NCI-H1092 (cell line): ENCODE results near the gene SLC5A3.

Experiments
- DNase-seq: peaks from one replicate; lab custom pipeline; 2025; lab: John Stamatoyannopoulos, UW

Gene SLC5A3

DNA sequence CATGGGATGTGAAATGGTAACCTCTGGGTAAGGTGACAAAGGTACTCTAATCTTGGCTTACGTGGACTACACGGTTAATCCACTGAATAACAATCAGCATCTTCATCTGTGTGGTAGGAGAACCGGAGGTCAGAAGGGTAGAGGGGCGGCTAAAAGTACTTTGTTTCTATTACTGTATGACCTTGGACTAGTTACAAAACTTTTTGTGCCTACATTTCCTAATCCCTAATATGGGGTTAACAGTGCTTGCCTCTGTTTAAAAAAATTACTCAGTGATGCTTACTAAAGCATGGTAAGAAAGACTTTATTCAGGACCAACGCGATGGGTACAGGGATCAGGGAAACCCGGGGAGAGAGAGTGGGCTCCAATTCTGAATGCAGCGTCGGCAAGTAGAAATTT, 1.7 kb upstream of the SLC5A3 start:
- no peak for DNase-seq

DNA sequence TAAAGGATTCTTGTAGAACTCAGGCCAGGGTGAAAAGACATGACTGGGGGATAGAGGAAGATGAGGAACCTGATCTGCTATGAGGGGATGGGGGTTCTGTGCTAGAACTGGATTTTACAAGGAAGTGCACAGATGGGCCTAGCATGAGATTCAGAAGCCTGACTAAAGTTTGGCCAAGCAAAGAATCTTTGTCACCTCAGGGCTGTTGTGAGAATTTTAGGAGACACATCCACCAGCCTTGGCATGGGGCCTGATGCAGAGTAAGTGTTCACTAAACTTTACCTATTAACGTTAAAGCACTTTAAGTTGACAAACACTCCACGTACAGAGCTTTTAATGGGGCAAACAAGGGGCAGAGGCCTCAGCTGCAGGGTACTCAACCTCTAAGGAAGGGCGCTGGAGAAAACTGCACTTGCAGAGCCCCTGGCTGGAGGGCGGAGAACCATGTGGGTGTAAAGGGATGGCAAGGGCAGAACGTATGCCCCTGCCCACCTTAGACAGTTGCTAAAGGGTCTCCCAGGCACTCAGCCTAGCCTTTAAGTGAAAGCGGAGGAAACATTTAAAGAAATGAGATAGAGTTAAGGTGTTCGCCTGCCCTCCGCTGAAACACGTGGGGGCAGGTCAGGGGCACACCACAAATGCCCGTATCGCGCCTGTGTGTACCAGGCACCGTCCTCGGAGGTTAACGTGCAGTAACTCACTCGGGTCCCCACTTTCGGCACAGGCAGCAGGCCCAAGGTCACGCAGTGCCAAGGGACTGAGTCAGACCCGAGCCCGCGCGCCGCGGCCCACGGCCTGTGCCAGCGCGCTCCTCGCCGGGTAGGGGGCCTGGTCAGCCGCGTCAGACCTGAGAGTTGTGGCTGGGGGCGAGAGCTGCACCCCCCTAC, 990 bp upstream of the SLC5A3 start:
- no peak for DNase-seq

DNA sequence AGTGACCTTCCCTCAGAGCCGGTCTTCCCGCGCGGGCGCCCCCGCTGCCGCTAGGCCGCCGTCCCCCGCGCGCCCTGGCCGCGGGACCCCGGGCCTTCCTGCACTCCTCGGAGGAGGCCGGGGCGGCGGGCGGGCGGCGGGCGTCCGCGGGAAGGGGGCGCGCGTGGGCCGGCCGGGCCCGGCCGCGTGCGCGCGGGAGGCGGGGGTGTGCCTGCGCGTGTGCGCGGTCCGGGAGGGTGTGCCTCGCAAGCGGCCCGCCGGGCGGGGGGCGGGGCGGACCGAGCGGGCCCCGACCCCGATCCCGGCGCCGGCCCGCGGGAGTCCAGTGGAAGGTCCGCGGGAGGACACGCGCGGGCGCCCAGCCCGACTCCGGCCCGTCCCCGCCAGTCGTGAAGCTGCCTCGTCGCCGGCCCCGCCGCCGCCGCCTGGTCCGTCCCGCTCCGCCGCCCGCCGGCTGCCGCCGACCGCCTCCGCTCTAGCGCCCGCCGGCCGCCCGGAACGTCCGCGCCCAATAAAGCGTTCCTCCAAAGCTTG, 438 bp downstream of the SLC5A3 start:
- DNase-seq, result no peak

DNA sequence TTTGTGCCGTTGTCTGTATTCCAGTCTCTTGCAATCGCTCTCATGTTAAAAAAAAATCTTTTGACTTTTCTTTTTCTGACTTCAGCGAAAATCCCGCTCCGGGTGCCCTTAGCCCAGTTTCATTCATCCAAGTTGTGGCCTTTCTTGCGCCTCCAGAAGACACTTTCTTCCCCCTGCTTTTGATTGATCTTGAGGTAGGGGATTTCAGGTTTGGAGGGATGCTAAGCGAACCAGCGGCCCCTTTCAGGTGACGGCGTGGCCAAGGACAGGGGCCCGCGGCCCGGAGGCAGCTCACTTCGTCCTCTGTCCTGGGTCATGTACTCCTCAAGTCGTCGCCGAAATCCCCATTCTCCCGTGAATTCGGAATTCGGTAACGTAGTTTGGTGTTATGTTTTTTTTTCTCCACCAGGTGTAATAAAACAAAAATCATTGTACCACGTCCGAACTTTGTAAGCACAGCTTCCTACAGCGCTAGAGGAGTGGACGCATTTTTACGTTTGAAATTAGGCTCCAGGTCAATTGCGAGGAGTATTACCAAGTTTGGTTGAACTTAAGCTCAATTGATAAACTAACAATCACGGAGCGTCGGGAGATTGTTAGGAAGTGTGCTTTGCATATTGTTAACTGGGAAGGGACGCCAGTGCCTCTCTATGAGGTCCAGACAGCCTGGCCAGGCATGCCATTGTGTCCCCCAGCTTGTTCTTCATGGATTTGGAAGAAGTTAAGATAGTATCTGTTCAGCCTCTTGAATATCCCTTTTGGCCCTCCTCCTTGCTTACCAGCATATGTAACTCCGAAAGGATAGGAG, 1.1 kb downstream of the SLC5A3 start:
- DNase-seq, result no peak

DNA sequence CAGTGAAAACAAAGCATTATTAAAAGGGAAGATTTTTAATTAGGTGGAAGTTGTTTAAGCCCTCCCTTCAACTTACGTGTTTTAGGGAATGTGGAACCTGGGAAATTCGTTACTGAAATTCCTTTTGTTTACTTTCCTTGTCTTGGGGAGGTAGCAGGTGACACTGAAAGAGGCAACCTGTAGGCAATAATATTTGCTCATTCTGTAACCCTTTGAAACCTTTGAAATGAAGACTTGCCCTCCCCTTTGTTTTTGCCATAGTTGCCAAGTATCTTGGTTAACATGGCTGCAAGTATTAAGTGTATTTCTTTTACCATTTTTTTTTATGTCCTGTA, 1.7 kb downstream of the SLC5A3 start:
- DNase-seq, result no peak

DNA sequence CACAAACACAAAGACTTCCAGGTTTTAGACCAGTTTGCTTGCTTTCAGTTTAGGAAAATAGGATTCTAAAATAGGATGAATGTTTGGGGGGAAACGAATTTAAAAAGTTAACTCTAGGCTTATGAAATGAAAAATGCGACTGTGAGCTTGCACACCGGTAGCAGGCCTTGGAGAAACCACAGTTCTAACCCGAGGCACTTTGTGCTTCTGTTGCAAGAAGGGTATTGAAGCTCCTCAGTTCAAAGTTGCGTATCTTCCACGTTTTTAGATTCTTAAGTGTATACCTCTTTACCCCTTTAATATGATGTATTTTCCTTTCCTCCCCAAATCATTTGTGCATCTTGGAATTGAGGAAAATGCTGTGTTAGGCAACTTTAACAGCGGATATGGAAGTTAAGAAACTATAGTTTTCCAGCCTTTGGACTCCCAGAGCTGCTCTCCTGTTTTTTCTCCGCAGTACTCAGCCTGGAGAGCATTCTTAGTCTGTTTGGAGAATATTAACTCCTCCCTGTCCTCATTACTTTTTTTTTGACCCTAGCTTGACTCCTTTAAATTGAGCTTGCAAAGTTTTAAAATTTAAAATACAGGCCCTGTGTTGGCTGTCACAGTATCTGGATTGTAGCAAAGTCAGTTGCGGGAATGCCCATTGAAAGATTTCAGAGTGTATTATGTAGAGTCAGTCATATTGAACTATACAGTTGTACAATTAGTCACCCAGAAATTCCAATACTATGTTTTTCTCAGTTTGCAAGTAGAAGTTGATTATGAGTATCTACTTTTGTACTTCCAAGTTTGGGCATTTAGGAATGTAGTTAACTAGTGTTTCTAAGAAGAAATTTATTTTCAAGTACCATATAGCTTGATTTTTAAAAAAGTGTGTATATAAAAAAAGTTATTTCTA, 2.6 kb downstream of the SLC5A3 start:
- no peak for DNase-seq

DNA sequence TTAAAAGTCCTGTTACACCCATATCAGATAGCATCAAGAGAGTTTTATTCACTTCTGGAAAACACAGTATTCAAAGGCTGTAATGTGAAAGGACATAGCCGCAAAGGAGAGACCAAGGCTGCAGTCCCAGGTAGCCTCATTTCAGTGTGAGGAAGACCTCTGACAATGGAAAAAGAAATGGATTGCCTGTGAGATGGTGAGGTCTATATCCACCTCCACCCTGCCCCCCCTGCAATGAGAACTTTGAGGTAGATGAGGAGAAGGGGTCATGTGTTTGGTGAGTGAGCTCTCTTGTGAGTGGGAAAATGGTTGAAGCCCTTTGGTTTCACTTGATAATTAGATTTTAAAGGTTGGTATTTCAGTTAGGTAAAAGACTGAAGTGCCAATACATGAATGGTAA, 3.5 kb downstream of the SLC5A3 start:
- no peak for DNase-seq

DNA sequence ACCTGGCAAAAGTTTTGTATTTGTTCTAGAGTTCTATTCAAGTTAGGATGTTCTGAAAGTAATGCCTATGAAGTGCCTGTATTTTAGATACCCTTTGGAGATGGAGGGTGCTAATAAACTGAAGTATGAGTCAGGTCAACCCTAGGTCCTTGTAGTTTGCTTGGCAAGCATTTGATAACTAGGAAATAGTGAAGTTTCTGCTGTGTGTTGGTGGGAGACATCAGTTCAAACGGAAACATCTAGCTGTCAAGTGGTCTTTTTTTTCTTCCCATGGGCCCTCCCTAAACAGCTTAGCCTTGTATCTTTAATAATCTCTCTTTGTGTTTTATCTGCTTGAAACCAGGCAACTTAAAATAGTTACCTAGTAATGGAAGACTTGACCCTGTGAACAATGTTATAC, 4.5 kb downstream of the SLC5A3 start:
- no peak for DNase-seq

DNA sequence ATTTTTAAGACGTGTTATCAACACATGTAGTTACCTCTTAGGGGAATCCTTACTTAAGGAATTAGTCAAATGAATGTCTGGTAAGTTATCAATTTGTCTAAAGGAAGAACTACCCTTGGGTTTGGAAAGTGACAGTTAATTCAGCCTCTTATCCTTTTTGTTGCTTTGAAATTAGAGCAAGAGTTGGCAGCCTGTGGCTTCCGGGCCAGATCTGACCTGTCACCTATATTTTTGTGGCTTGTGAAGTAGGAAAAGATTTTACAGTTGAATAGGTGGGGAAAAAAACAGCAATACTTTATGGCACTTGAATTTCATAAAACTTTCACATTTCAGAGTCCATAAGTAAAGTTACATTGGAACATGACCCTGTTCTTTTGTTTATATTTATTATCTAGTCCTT, 5.5 kb downstream of the SLC5A3 start:
- no peak for DNase-seq

DNA sequence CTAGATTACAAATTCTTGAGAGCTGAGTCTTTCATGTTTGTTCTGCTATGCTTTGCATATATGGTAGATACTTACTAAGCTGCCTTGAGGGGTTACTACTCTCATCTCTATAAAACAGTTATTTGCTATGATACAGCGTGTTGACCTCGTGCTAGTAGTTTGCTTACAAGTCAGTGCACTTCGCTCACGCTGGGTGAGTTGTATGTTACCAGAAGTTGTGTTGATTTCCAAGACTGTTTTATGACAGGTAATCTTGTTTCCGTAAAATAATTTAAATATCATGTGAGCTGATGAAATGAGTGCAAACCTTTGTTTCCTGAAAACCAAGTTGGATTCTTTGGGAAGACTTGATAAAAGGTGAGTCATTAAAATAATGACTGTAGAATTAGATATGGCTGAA, 7.3 kb downstream of the SLC5A3 start:
- no peak for DNase-seq

DNA sequence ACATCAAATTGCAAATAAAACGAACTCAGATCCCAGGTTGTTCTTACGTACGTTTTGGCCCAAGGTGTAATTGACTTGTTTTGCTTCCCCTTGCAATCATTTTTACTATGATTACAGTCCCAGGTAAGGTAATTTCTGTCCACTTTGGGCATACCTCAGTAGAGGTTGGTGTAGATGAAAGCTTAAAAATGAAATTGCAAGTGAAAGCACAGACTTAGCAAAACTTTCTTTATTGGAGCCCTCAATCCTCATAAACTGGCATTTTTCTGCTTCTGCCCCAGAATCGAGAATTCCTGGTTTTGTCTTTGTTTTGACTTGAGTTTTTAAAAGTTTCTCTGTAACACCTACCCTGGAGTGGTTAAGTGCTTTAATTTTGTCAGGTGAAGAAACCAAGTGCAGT, 9.4 kb downstream of the SLC5A3 start:
- DNase-seq, result no peak

DNA sequence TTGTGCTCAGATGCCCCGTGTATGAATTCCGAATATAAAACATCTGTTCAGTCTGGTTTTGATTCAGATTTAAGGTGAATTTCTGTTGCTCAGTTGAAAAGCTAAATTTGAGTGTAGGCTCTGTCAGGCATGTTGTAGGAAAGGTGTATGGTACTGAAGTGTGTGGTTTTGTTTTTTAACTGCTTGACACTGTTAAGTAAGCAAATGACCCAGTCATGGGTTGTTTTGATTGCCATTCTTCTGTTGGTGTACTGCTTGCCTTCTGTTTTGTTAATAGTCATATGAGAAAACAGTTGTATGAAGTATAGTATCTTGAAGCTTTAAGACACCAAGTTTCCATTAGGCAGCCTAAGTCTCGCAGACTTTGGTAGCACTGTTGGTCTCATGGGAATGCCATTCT, 10.0 kb downstream of the SLC5A3 start:
- DNase-seq, result no peak

DNA sequence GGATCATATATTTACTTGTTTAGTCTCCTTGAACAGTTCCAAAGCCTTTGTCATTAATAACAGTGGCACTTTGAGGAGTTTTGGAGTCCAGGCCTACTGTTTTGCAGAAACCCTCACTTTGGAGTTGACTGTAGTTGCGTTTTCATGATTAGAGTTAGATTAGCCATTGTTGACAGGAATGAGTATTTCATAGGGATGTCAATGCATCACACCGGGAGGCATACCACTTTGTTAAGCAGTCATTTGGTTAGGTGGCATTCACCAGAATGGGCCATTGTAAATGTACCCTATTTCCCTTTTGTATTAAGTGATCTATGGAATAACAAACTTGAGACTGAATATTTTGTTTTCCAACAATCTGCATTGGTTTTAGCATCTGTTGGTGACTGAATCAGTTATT, 11.8 kb downstream of the SLC5A3 start:
- no peak for DNase-seq

DNA sequence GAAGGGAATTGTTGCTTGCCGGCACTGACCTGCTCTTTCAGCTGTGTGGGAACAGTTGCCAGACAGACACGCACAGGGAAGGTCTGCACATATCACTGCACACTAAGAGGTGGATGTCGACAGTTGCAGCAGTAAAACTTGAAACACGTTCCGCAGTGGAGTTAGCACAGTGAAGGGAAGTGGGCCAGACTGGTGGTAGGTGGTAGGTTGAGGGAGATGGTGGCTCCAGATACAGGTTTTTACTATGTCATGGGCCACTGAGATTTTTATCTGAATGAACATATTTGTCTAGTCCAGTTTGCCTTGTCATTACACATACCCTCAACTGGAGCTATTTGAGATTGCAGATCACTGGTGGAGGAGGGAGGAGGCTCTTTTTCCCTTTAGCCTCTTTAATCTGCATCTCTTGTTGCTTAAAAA, 13.5 kb downstream of the SLC5A3 start:
- DNase-seq, result no peak

DNA sequence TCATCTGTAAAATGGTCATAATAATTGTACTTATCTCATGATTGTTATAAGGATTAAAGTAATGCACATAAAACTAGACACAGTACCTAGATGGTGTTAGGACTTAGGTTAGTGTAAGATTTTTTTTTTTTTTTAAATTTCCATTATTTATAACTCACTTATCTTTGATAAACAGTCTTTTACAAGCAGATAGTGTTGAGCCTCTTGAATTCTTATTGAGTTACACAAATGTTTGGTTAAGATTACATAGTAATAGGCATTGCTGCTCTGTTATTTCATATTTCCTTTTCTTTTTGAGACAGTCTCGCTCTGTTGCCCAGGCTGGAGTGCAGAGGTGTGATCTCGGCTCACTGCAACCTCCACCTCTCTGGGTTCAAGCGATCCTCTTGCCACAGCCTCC, 15.4 kb downstream of the SLC5A3 start:
- DNase-seq, result no peak

DNA sequence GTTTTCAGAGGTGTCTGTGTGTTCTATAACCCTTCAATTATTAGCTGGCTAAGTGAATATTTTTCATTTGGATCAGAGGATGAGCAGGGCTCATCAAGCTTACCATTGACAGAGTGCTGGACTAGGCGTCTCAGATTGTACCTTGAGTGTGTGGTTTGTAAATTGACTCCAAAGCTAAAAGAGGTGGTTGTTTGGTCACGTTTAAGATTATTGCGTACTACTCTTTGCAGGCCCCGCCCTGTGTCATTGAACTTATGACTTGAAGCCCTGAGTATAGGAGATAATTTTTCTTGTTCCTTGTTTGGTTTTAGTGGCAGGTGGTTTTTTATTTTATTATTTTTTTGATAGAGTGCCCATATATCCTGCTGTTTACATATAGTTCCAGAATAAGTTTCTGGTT, 17.7 kb downstream of the SLC5A3 start:
- DNase-seq, result no peak

DNA sequence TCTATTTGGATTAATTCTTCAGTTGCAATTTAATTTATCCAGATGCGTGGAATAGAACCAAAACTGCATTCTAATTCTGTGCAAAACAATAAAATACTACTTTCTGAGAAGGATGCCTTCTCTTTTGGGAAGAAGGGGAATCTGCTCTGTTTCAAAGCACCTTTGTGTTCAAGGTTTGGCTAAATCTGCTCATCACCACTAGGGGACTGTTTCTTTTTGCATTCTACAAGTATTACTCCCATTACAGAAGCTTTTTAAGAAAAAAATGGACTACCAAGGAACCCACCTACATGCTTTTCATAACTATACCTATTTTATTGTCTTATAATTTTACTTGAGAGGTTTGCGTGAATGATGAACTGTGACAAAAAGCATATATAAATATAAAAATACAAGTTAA, 18.2 kb downstream of the SLC5A3 start:
- DNase-seq, result no peak

DNA sequence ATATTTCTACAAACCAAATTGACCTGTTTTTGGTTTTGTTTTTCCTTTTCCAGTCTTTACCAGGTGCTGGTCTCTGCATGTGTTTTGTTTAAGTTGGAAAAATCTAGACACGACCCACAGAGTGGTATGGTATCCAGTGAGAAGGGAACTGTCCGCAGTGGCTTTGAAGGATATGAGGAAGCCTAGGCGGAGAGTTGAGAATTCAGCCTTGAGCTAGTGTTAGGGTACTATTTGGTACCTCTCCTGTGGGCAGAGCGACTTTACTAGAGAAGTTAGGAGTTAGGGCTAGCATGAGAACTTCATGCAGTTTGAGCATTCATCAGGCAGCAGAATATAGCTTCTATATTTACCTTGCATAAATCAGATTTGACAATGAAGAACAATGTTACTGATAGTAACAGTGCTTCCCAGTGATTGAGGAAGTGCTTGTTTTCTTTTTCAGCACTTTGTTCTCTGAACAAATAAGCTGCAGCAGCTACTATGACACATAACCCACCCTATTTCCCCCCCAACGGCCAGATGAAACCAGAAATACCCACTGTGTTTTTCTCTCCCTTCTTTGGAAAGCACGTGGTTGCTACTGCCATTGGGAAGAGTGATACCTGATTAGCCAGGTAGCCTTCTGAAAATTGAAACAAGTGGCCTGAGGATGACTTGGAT, 19.0 kb downstream of the SLC5A3 start:
- DNase-seq, result no peak

DNA sequence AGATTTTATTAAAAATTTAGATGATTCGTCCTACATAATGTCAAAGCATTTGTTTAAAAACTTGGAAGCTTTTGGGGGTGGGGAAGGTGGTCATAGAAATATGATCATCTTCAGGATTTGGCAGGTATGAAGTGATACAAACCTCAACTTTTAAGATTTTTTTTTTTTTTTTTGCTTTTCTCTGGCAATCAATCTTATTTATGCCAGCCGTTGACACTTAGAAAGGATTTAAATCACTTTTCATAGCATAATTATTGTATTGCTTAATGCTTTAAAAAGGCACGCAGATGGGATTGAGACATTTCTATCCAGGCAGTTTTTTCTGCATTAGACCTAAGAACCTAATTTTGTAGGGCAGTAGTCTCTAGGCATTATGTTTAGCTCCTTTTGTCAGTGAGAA, 19.7 kb downstream of the SLC5A3 start:
- DNase-seq, result no peak

DNA sequence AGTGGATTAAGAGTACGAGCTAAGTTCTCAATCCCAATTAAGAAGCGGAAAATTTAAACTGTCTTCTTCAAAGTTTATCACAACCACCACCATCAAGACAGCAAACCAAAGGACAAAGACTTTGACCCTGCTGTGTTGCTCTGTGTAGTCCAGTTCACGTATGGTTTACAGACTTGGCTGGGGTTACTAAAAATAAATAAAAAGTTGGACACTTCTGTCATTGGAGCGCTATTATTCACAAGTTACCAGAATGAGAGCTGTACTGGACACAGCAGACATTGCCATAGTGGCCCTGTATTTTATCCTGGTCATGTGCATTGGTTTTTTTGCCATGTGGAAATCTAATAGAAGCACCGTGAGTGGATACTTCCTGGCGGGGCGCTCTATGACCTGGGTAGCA, 21.6 kb downstream of the SLC5A3 start:
- no peak for DNase-seq

DNA sequence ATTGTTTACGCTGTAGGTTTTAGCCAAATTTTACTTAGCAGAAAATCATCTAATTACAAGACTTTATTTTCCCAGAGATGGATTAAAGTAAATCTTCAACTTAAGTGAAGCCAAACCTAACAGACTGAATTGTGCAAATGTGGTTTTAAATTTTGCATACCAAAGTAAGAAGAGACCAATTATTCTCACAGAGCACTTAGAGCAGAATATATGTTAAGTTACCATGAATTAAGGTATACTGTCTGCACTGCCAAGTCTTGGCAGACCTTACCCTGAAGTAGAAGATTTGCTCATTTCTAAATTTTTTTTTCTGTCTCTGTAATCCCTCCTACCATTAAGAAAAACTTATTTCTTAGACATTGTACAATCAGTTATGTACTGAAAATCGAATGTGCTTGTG, 24.1 kb downstream of the SLC5A3 start:
- DNase-seq, result no peak

DNA sequence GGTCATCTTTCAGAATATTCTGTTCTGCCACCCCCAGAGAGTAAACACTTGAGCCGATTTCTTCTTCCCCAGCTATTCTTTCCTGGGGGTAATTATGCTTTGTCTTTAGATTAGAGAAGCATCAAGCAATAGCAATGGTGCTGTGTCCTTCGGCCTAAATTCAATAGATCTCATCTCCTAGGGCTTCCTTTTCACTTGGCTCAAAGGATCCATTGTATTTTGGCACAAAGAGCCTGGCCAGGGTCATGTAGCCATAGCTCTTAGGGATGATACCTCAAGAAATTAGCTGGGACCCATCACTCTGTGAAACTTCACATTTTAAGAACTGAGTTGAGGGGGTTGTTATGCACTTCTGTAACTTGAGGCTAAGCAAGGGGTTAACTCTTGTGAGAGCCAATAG, 27.0 kb downstream of the SLC5A3 start:
- DNase-seq, result no peak
